Measurements from ENCODE around the gene HINFP.
"Not testable (repeated sequence)": the region's sequence is repeated elsewhere in the genome, so short reads cannot be mapped to it uniquely, and the experiment has no call there.

Gene HINFP

GRCh38 chr11:119117004-119117706 is 4.2 kb upstream of the HINFP start:
- DNase-seq (ENCODE audit: low read depth): no peak

DNA sequence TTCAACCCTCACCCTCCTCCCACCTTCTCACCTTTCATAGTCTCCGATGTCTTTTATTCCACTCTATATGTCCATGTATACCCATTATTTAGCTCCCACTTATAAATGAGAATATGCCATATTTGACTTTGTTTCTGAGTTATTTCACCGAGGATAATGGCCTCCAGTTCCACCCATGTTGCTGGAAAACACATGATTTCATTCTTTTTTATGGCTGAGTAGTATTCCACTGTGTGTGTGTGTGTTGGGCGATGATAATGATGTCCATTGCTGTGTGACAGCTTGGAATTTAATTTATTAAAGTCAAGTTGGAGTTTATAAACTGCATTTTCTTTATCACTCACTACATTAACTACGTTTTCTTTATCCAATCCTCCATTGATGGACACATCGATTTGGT is 3.2 kb upstream of the HINFP start:
- no peak for DNase-seq (ENCODE audit: low read depth)

DNA sequence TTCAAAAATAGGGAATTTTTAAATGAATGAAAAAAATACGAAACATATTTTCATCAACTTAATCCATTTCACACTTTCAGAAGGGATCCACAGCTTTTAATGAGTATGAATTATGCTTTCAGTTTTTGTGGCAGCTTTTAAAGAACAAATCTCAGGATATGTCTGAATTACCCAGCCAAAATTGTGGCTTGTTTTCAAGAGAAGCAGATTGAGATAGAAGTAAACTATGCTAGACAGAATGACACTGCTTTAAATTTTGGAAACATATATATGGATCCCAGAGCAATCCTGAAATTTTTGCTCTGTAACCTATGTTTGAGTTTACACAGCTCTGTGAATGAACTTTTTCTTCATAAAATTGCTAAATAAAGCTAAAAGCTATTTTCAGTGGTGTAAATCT is 2.4 kb upstream of the HINFP start:
- no peak for DNase-seq (ENCODE audit: low read depth)

- DNase-seq (ENCODE audit: low read depth): no peak
Observed at GRCh38 chr11:119120639-119121007, 757 bp upstream of the HINFP start.

DNA sequence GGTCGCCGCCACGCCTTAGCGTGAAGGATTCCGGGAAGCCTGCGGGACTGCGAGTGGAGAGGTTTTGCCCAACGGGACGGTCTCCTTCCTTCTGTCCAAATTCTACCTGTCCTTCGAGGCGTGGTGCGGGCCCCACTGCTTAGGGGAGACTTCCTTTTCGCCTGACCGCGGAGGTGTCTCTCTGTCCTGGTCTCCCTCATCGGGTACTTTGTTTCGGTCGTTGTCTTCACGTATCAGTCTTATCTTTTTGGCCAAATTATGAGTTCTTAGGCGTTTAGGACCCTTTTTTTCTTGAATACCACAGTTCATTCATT is 388 bp downstream of the HINFP start:
- no peak for DNase-seq (ENCODE audit: low read depth)

DNA sequence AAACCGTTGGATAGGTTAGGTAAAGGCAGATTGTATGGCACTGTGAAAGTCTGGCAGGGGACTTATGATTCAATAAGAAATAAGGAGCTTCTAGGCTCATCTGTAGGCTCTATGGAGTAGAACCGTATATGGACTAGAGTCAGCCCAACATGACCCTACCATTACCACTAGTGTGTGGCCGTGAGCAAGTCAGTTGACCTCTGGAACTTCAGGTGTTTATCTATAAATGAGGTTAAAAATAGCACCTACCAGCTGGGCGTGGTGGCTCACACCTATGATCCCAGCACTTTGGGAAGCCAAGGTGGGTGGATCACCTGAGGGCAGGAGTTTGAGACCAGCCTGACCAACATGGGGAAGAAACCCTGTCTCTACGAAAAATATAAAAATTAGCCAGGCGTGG is 4.4 kb downstream of the HINFP start:
- no peak for DNase-seq (ENCODE audit: low read depth)

- no peak for DNase-seq (ENCODE audit: low read depth)
Observed at GRCh38 chr11:119126675-119127268, 5.4 kb downstream of the HINFP start.

- no peak for DNase-seq (ENCODE audit: low read depth)
Observed at GRCh38 chr11:119130662-119131061, 9.3 kb downstream of the HINFP start.

DNA sequence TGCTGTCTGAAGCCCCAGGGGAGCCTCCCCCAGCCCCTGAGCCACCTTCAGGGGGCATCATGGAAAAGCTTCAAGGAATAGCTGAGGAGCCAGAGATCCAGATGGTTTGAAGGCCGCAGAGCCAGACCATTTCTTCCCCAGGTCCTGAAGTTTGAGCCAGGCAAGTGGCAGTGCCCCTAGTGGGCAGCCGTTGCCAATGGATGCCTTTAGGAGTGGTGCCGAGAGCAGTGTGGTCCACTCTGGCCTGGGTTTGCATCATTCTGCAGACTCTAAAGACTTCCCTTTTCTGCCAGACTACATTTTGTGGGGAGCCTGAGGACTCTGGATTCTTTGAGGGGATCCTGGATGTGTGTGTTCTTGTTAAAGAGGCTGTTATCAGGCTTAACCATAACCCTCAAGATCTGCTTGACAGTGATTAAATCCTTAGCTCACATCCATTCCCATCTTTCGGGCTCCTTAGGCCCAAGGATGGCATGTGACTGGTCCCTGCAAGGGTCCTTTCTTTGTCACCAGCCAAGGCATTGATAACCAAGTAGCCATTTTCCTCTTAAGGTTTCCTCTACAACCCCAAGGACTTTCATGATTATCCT is 13.1 kb downstream of the HINFP start:
- DNase-seq (ENCODE audit: low read depth): no peak

DNA sequence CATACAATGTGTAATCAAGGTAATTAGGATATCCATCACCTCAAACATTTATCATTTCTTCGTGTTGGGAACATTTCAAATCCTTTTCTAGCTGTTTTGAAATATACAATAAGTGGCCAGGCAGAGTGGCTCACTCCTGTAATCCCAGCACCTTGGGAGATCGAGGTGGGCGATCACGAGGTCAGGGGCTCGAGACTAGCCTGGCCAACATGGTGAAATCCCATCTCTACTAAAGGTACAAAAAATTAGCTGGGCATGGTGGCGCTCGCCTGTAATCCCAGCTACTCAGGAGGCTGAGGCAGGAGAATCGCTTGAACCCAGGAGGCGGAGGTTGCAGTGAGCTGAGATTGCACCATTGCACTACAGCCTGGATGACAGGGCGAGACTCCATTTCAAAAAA is 17.9 kb downstream of the HINFP start:
- not testable (repeated sequence) for DNase-seq (ENCODE audit: low read depth)

- DNase-seq (ENCODE audit: low read depth): no peak
Observed at GRCh38 chr11:119144825-119145486, 23.6 kb downstream of the HINFP start.

DNA sequence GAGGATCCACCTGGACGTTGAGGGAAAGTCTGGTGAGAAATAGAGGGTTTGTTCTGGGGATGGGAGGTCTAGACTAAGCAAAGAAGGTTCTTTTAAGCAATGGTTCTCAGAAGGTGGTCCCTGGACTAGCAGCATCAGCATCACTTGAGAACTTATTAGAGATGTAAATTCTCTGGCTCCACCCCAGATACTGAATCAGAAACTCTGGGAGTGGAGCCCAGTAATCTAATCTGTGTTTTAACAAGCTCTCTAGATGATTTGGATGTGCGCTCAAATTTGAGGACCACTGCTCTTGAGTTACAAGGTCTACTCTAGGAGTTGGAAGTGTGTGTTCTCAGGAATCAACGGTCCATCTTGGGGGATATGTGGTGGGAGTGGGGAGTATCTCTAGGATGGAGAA is 24.2 kb downstream of the HINFP start:
- no peak for DNase-seq (ENCODE audit: low read depth)

DNA sequence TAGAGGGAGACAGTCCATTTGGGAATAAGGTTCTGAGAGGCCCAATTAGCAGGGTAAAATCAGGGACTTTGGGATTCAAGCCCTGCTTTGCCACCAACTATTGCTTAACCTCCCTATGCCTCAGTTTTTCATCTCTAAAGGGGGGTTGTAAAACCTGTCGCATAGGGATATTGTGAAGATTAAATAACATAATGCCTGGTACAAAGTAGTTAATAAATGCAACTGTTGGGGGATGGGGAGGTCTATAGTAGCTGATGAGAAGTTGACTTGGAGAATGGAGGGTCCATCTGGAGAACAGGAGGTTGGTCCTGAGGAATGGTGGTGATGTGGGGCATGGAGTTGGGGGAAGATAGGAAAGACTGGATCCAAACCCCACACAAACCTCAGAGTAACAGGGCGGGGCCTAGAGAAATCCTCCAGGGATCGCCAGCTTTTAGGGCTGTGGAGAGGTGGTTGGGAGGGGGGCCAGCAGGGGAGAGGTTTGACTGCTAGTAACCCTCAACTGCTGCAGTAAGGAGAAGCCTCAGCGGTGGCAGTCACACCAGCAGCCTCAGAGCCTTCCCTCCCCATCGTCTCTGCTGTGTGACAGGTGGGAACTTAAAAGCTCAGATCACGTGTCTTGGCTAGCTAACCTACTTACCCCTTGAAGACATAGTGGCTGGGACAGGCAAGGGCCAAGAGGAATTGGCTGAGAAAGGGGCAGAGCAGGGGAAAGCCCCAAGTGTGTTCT is 26.4 kb downstream of the HINFP start:
- no peak for DNase-seq (ENCODE audit: low read depth)

DNA sequence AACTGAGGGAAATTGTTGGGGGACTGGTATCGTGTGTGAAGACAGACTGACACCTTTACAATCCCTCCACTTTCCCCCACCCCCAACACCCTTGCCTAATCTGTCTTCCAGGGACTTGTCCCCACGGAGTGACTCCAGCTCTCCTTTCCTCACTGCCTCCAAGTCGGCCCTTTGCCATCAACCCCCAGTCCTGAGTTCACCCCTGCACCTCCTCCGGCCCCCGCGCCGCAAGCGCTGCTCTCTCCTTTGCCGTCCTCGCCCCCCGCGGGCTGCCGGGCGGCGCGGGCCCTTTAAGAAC is 27.3 kb downstream of the HINFP start:
- no peak for DNase-seq (ENCODE audit: low read depth)

GRCh38 chr11:119149018-119149785 is 27.8 kb downstream of the HINFP start, which contains the start of gene ABCG4:
TSS of gene ABCG4 (plus strand) at chr11:119149052. CDS start at chr11:119149966, 914 bp downstream.
- DNase-seq (ENCODE audit: low read depth): no peak

DNA sequence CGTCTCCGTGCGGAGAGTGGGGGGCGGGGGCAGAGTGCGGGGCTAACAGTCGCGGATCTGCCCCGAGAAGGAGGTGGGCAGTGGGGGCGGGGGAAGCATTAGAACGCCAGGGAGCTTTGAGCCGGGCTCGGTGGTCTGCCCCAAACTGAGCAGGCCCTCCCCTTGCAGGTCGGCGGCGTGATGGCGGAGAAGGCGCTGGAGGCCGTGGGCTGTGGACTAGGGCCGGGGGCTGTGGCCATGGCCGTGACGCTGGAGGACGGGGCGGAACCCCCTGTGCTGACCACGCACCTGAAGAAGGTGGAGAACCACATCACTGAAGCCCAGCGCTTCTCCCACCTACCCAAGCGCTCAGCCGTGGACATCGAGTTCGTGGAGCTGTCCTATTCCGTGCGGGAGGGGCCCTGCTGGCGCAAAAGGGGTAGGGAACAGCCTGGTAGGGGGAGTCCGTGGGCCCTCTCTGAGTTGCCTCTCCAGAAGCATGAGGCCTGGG is 28.5 kb downstream of the HINFP start:
- DNase-seq (ENCODE audit: low read depth): no peak

GRCh38 chr11:119152043-119152442 is 30.7 kb downstream of the HINFP start:
- no peak for DNase-seq (ENCODE audit: low read depth)

GRCh38 chr11:119152604-119153003 is 31.2 kb downstream of the HINFP start:
- DNase-seq (ENCODE audit: low read depth): no peak

GRCh38 chr11:119153049-119153818 is 31.9 kb downstream of the HINFP start:
- DNase-seq (ENCODE audit: low read depth): no peak

DNA sequence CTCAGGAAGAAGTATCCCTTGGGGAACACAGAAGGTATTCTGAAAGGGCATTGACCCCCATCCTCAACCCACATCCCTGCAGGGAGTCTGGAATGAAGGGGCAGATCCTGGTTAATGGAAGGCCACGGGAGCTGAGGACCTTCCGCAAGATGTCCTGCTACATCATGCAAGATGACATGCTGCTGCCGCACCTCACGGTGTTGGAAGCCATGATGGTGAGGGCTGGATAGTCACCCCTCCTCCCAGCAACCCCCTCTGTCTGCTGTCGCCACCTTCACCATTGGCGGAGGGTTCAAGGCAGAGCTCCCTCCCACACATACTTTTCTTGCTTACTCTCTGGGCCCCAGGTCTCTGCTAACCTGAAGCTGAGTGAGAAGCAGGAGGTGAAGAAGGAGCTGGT is 32.8 kb downstream of the HINFP start:
- no peak for DNase-seq (ENCODE audit: low read depth)
